Activated naive CD8-positive, alpha-beta T cell treated with anti-CD3 and anti-CD28 coated beads, Interleukin-2, amount 50 U/mL, for 24 hours (primary cell): Measurements from ENCODE around the gene FBN1.

Experiments used
- ATAC-seq: fragments of 150-1000 bp; cut with Tn5 transposase; one replicate; pipeline ENCODE4 v1.10.0; 2021
- DNase-seq: peaks from one replicate; pipeline ENCODE4 v3.0.0; 2021
- H3K27ac Mint-ChIP-seq: one replicate; pipeline ENCODE4 v1.8.0; 2021; ENCODE audit warnings: mild to moderate bottlenecking, mixed read lengths
- H3K27me3 Mint-ChIP-seq: one replicate; pipeline ENCODE4 v1.8.0; 2021; ENCODE audit warnings: mixed read lengths
- H3K36me3 Mint-ChIP-seq: one replicate; pipeline ENCODE4 v1.8.0; 2021; ENCODE audit warnings: low read depth, mixed read lengths
- H3K4me1 Mint-ChIP-seq: one replicate; pipeline ENCODE4 v1.8.0; 2021; ENCODE audit warnings: mixed read lengths
- H3K4me3 Mint-ChIP-seq: one replicate; pipeline ENCODE4 v1.8.0; 2021; ENCODE audit warnings: mild to moderate bottlenecking, moderate library complexity, mixed read lengths
- H3K9me3 Mint-ChIP-seq: one replicate; pipeline ENCODE4 v1.8.0; 2021; ENCODE audit warnings: mixed read lengths

Gene FBN1

DNA sequence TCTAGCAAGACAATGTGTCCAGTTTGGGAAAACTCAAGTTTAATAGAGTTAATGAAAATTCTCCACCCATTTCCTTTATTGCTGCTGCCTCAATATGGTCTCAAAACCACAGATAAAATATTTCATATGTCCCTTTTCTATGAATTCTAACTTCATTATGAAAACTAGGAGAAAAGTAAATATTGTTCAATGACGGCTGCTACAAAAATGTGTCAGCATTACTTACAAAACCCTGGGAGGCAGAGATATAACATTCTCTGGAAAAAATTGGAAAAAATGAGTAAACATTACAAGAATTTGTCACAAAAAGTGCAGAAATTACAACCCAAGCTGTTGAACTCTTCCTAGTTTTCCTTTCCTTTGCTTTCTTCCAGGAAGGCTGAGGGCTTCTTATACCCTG, 22.2 kb upstream of the FBN1 start:
- ATAC-seq (no peak), DNase-seq (no peak)
- Mint-ChIP-seq H3K4me1 (no peaks in the 10 kb centered on the region), H3K27me3 (no peaks in the 10 kb centered on the region), H3K27ac (no peak overlapping the region), H3K9me3 (no peaks in the 10 kb centered on the region), H3K4me3 (no peak overlapping the region), H3K36me3 (no peaks in the 10 kb centered on the region)

DNA sequence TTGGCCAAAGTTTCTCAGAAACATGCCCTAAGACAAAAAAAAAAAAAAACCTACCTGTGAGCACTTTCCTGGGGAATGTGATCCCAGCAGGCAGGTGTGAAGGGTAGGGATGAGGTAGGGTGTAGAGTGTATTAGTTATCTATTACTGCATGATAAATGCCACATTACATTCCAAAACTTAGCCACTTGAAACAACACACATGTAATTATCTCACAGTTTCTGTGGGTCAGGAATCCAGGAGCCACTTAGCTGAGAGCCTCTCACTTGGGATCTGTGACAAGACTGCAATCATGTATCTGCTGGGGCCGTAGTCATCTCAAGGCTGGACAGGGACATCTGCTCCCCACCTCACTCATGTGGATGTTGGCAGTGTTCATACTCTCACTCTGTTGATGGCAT, 18.9 kb upstream of the FBN1 start:
- no peaks in the 10 kb centered on the region for H3K4me1 Mint-ChIP-seq
- no peaks in the 10 kb centered on the region for H3K9me3 Mint-ChIP-seq
- no peak for DNase-seq
- no peak overlapping the region for H3K4me3 Mint-ChIP-seq
- ATAC-seq = no peak
- no peaks in the 10 kb centered on the region for H3K36me3 Mint-ChIP-seq
- peaks cover under 1% of the 10 kb centered on the region for H3K27me3 Mint-ChIP-seq
- H3K27ac Mint-ChIP-seq = no peak overlapping the region

DNA sequence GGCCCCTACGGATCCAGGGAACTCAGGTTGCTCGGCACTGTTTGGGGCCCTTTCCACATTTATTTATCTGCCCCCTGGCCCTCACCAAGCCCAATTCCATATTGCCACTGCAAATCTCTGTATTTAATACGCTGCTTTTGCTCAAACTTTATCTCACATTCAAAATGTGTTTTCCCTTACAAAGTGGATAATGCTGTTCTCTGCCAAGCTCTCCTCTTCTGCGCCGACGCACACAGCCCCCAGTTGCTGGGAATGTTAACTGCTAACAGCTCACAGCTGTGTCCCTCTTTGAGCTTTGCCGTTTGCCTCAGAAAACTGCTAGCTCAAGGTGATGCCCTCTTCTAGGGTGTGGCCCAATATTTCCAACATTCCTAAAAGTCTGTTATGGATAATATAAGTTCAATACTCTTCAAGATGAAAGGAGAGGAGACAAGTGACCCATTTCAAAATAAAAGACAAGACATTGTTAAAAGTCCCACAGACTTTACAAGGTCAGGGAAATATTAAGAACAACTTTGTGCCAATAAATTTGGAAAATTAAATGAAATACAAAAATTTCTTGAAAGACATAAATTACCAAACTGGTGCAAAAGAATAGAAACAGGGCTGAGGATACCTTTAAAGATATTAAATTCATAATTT, 12.6 kb upstream of the FBN1 start:
- DNase-seq = no peak
- Mint-ChIP-seq H3K9me3 (no peaks in the 10 kb centered on the region), H3K36me3 (peaks cover 1% of the 10 kb centered on the region), H3K27ac (no peak overlapping the region), H3K4me1 (no peaks in the 10 kb centered on the region), H3K27me3 (peaks cover 4% of the 10 kb centered on the region), H3K4me3 (no peak overlapping the region)
- ATAC-seq = no peak

DNA sequence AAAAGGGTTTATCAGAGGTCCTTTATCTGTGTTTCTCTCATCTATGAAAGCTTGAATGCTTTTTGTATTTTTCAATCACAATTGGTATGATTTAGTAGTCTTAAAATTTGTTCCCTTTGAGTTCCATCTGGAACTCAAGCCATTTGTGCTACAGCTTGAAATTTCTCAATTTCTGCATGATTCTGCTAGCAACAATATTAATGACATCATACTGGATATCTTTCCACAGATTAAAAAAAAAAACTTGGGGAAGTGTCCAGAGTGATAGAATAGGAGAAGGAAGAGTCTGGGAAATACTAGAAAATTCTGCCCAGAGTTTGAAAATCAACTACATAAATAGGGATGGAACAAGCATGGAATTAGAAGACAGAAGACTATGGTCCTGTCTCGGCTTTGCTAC, 9.3 kb upstream of the FBN1 start:
- Mint-ChIP-seq H3K27me3 (peaks cover 4% of the 10 kb centered on the region), H3K9me3 (no peaks in the 10 kb centered on the region), H3K27ac (no peak overlapping the region), H3K36me3 (peaks cover 1% of the 10 kb centered on the region), H3K4me3 (no peak overlapping the region), H3K4me1 (no peaks in the 10 kb centered on the region)
- DNase-seq (no peak), ATAC-seq (no peak)

DNA sequence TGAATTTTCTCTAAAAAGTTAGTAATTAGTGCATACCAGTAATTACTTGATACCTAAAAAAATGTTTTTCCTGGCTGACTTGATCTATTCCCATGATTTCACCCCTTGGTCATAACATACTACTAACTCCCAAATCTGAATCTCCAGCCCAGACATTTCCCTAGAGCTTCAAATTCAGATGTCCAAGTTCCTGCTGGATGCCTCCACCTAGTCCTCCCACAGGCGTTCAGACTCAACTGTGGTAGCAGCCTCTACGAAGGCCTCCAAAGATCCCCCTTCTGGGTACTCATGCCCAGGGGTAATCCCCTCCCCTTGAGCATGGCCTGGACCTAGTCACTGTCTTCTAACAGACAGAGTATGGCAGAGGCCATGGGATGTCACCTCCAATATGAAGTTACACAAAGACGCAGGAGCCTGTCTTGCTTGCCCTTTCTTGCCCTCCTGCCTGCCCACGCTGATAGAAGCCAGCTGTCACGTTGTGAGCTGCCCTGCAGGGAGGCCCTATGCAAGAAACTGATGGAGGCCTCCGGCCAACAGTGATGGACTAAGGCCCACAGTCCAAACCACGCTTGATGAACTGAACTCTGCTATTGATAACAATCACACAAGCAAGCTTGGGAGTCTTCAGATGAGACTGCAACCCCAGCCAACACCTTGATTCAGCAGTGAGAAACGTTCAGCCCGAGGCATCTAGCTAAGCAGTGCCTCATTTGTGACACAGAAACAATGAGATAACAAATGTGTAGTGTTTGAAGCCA, 8.6 kb upstream of the FBN1 start:
- Mint-ChIP-seq H3K36me3 (peaks cover 1% of the 10 kb centered on the region), H3K27ac (no peak overlapping the region), H3K9me3 (no peaks in the 10 kb centered on the region), H3K4me1 (no peaks in the 10 kb centered on the region), H3K27me3 (peaks cover 2% of the 10 kb centered on the region), H3K4me3 (no peak overlapping the region)
- ATAC-seq (no peak), DNase-seq (no peak)

DNA sequence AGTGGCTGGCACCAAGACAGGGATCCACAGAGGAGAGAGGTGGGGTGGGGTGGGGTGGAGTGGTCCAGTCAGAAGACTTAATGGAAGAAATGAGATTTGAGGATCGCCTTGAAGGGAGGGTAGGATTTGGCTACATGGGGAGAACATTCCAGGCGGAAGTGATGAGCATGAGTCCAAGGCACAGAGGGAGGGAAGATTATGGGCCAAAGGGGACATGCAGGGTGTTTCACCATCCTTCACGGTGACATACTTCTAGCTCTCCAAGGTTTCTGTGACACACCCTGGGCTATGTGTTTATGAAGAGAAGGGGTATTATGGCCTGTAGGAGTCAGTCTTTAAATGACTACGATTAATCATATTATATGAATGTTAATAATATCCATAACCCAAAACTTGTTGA, 7.7 kb upstream of the FBN1 start:
- Mint-ChIP-seq H3K36me3 (peaks cover 1% of the 10 kb centered on the region), H3K9me3 (no peaks in the 10 kb centered on the region)
- no peak for ATAC-seq

DNA sequence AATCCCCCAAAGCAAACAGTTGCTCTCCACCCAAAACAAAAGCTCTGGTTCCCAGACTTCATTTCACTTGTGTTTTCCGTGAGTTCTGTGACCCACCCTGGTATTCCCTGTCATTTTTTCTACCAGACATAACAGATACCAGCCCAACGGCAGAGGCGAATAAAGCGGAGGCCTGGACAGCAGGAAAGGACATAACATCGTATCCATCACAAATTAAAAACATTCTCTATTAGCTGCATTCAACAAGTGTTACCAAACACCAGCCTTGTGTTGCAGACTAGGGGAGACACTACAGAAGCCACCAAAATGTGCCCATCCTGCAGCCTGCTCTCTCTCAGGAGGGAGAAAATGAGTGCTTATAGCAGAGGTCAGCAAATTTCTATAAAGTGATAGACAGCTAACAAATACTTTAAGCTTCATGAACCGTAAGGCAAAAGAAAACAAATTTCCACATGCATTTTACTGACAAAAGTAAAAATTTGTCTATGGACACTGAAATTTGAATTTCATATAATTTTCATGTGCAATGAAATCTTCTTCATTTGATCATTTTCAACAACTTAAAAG, 7.1 kb upstream of the FBN1 start:
- H3K36me3 Mint-ChIP-seq = peaks cover 1% of the 10 kb centered on the region
- no peak for ATAC-seq
- no peak for DNase-seq
- H3K27me3 Mint-ChIP-seq = peaks cover 2% of the 10 kb centered on the region
- no peaks in the 10 kb centered on the region for H3K4me1 Mint-ChIP-seq
- H3K4me3 Mint-ChIP-seq = no peak overlapping the region
- no peak overlapping the region for H3K27ac Mint-ChIP-seq
- H3K9me3 Mint-ChIP-seq = no peaks in the 10 kb centered on the region

More for the DNA sequence above, 7.7 kb upstream of the FBN1 start:
- H3K27me3 Mint-ChIP-seq = peaks cover 2% of the 10 kb centered on the region
- no peak overlapping the region for H3K27ac Mint-ChIP-seq
- DNase-seq = no peak
- H3K4me1 Mint-ChIP-seq = no peaks in the 10 kb centered on the region
- H3K4me3 Mint-ChIP-seq = no peak overlapping the region

DNA sequence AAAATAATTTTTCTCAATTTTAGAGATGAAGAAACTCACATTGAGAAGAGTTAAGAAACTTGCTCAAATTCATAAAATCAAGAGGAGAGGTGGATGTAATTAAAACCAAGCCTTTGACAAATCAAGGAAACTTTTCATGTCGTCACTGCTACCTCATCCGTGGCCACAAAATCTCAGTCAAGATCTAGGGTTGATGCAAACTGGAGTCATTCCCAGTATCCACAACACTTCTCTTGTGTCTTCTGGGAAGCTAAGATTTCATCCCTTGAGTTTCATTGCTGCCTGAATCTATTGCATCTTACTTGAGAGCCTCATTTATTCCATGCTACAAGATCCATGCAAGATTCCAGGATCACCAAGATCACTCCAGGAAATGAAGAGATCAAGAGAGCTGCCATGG, 5.4 kb upstream of the FBN1 start:
- H3K36me3 Mint-ChIP-seq = no peaks in the 10 kb centered on the region
- H3K27me3 Mint-ChIP-seq = peaks cover 13% of the 10 kb centered on the region
- no peaks in the 10 kb centered on the region for H3K9me3 Mint-ChIP-seq
- H3K27ac Mint-ChIP-seq = no peak overlapping the region
- DNase-seq (no peak), ATAC-seq (no peak)
- no peak overlapping the region for H3K4me3 Mint-ChIP-seq
- H3K4me1 Mint-ChIP-seq = no peaks in the 10 kb centered on the region

DNA sequence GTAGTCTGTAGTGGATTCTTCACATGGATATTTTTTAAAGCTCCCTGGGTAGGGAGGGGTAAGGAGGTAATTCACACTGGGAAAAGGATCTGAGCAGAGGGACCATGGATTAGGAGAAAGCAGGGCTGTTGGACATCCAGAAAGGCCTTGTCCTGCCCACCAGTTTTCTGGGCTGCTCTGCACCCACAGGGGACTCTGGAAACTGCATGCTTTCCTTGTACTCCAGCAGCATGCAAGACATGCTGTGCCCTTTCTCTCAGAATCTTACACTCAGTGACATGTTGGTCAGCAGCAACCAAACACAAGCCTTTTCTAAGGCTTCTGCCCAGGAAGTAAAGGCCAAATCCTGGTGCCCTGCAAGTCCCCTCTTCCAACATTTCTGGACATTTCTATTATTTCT, 2.5 kb upstream of the FBN1 start:
- H3K36me3 Mint-ChIP-seq = no peaks in the 10 kb centered on the region
- ATAC-seq (no peak), DNase-seq (no peak)

DNA sequence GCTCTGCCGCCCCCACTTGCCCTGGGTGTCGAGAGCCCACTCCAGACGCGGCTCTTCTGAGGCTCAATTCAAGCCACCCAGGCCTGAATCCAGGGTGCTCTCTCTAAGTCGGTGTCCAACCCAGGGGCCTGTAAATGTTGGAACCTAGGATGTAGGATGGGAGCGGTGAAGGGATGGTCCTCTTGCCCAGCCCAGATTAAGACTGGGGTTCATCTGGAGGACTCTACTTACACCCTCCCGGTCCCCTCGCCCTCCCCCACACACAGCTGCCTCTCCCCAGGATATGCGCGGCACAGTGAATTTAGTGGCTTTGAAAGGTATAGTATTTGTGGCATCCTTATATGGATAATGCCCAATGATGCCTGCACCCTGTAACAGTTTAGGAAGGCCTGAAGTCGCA, 822 bp upstream of the FBN1 start:
- ATAC-seq = no peak
- H3K27me3 Mint-ChIP-seq = peaks cover 35% of the 10 kb centered on the region
- no peak for DNase-seq
- no peaks in the 10 kb centered on the region for H3K36me3 Mint-ChIP-seq
- no peak overlapping the region for H3K4me3 Mint-ChIP-seq
- no peak overlapping the region for H3K27ac Mint-ChIP-seq
- H3K9me3 Mint-ChIP-seq = no peaks in the 10 kb centered on the region
- peaks cover 2% of the 10 kb centered on the region for H3K4me1 Mint-ChIP-seq

More for the DNA sequence above, 2.5 kb upstream of the FBN1 start:
- Mint-ChIP-seq H3K27me3 (peaks cover 31% of the 10 kb centered on the region), H3K4me3 (no peak overlapping the region), H3K9me3 (no peaks in the 10 kb centered on the region), H3K27ac (no peak overlapping the region), H3K4me1 (peaks cover 2% of the 10 kb centered on the region)

DNA sequence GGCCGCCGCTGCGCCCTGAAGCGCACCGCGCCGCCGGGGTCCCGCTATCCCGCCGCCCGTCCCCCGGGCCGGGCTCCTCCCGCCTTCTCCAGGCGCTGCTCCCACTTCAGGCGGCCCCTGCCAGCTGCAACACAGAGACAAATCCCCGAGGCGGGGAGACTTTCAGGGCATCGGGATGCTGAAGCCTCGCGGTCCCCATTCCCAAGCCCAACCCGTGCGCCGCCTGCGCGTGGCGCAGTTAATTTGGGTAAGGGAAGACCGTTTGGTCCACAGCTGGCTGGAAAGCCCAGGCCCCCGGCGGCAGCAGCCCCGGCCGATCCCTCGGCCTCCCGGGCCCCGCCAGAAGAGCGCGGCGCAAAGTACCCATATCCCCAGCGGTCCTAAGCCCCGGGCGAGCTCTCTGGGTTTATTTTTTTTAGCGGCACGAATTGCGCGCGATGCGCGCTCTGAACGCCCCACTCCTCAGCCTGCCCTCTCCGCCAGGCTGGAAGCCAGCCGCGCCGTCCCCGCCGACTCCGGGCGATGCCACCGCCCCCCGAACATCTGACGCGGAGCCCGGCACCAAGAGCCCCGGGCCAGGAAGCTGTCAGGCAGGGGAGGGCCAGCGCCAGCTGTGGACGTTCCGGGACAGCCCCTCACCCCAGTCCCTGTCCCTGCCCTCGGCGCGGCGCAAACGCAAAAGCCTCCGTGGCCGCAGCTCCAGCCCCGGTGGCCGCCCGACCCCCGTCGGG, 517 bp downstream of the FBN1 start:
- peak overlapping the region; percentile 64 for H3K4me3 Mint-ChIP-seq
- no peak overlapping the region for H3K27ac Mint-ChIP-seq
- H3K36me3 Mint-ChIP-seq = no peaks in the 10 kb centered on the region
- peaks cover 2% of the 10 kb centered on the region for H3K4me1 Mint-ChIP-seq
- ATAC-seq (peak; percentile 38), DNase-seq (peak; percentile 18)
- H3K9me3 Mint-ChIP-seq = no peaks in the 10 kb centered on the region
- peaks cover 37% of the 10 kb centered on the region for H3K27me3 Mint-ChIP-seq

DNA sequence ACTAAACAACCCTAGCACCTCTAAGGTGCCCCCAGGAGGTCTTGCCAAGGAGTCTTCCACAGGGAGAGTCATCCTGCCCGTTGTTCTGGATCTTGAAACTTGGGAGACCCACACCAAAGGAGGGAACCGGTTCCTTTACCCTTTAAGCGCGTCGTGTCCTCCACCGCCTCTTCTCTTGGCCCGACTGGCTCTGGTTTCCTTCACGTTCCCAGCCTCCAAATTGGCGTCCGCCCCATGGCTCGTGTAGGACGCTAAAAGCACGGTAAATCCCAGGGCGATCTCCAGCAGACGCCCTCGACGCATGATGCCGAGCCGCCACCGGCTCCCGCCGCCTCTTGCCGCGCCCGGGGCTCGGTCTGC, 1.1 kb downstream of the FBN1 start:
- Mint-ChIP-seq H3K9me3 (no peaks in the 10 kb centered on the region), H3K36me3 (no peaks in the 10 kb centered on the region), H3K27ac (no peak overlapping the region), H3K4me3 (peak overlapping the region; percentile 14), H3K27me3 (peaks cover 37% of the 10 kb centered on the region), H3K4me1 (peaks cover 2% of the 10 kb centered on the region)
- ATAC-seq (no peak), DNase-seq (no peak)

DNA sequence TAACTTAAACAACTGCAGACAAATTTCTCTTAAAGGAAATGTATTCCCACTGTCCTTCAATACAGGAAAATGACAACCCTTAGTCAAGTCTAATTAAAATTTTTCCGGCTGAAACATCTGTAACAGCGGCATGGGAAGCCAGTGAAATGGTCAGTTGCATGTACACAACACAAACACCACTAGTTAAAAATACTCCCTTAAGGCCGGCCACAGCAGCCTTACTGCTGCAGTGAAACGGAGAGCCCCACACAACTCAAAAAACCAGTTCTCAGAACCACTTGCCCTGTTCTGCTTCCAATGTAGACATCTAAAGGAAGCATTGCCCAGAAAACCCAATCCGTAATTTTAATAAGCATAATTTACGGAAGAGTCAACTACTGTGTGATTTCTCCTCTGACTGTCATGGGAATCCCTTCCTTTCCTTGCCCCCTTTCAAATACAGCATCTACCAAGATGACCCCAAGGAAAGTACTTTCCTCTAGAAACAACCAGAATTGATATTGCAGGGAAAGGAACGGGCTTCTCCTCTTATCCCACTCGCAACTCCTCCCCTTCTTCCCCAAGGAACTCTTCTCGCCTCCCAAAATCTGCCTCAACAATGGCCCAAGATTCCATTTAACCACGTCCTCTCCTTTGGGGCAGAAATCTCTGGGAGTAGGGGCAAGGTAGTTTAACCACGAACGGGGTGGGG, 1.6 kb downstream of the FBN1 start:
- H3K27ac Mint-ChIP-seq = no peak overlapping the region
- H3K36me3 Mint-ChIP-seq = no peaks in the 10 kb centered on the region
- peak overlapping the region; percentile 14 for H3K4me3 Mint-ChIP-seq
- DNase-seq = no peak
- no peaks in the 10 kb centered on the region for H3K9me3 Mint-ChIP-seq
- ATAC-seq = no peak
- H3K4me1 Mint-ChIP-seq = peaks cover 2% of the 10 kb centered on the region
- peaks cover 37% of the 10 kb centered on the region for H3K27me3 Mint-ChIP-seq

DNA sequence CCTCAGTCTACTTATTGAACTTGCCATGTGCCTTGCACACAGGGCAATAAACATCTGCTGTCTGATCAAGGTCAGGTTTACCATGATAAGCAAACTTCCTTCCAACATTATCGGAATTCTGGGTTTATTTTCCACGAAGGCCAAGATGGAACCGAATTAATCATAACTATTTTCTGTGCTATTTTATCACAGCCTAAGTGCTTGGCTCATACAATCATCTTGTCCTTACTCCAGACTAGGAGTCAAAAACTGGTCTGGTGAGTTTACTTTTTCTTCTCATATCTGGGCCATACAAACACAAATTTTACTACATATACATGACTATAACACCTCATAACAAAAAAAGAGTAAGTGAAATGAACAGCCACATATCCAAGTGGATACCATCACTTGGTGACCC, 2.3 kb downstream of the FBN1 start:
- H3K9me3 Mint-ChIP-seq = no peaks in the 10 kb centered on the region
- DNase-seq (no peak), ATAC-seq (no peak)
- H3K4me3 Mint-ChIP-seq = no peak overlapping the region
- no peaks in the 10 kb centered on the region for H3K36me3 Mint-ChIP-seq
- H3K27ac Mint-ChIP-seq = no peak overlapping the region
- H3K4me1 Mint-ChIP-seq = peaks cover 2% of the 10 kb centered on the region
- H3K27me3 Mint-ChIP-seq = peaks cover 37% of the 10 kb centered on the region
